Gastroesophageal sphincter (tissue), 3 donors: Measurements from ENCODE around the gene LARGE1.

Experiments used
- CTCF ChIP-seq, 4 experiments: fragments of 200-600 bp in 2 of 4; fragments of 450-650 bp in 2 of 4; sonication (generic) in 1 of 4; IDR thresholded peaks; one replicate each; pipeline ENCODE4 v1.5.1; 2017 to 2019; ENCODE audit warnings: antibody characterized with exemption in 4 of 4, mild to moderate bottlenecking in 2 of 4, moderate library complexity in 2 of 4
- EP300 ChIP-seq: sonication (generic); formaldehyde crosslinking; IDR thresholded peaks from one replicate; pipeline ENCODE4 v1.6.1; 2017; ENCODE audit warnings: antibody characterized with exemption, mild to moderate bottlenecking
- POLR2A ChIP-seq, 2 donors: fragments of 450-650 bp; IDR thresholded peaks; one replicate each; pipeline ENCODE4 v1.6.1; 2017; ENCODE audit warnings: antibody characterized with exemption in 2 of 2, mild to moderate bottlenecking in 2 of 2, moderate library complexity in 1 of 2
- POLR2AphosphoS5 ChIP-seq: sonication (generic); formaldehyde crosslinking; IDR thresholded peaks from one replicate; pipeline ENCODE4 v1.6.1; 2017; ENCODE audit warnings: antibody characterized with exemption

GRCh38 chr22:33381531-33382406, 538.5 kb downstream of the LARGE1 start:
- TF ChIP-seq CTCF (IDR thresholded peaks at IDR 0.05): no peak
- no peak for TF ChIP-seq POLR2AphosphoS5
- no peak for TF ChIP-seq POLR2A (IDR thresholded peaks at IDR 0.05)
- TF ChIP-seq EP300: no peak
